Kidney (tissue), 14 donors: Measurements from ENCODE around the gene MARK4. TPM values are rescaled to one million over a fixed set of nuclear protein-coding genes. Genes with fewer than 3 reads are reported as not detected.
A peak's percentile ranks its signal among the peaks of the same experiment; 100 is the strongest.

Experiments used
- DNase-seq, 5 donors: peaks; one replicate each; pipeline ENCODE4 v3.0.0-alpha.2; 2013 to 2020
- FAIRE-seq: peaks from 2 replicates; lab custom pipeline; 2012; peaks lifted over from hg19 to GRCh38; lab: Jason Lieb, UNC
- H3K27ac ChIP-seq, 2 donors: one replicate each; pipeline ENCODE4 v1.7.0; 2013; ENCODE audit warnings: low read depth in 2 of 2, low read length in 2 of 2, inconsistent platforms in 1 of 2
- H3K27me3 ChIP-seq: one replicate; pipeline ENCODE4 v1.7.1; 2013; ENCODE audit warnings: low read length, inconsistent platforms; ENCODE audit not compliant: control insufficient read depth, insufficient read depth
- H3K36me3 ChIP-seq, 3 donors: one replicate each; pipeline versions ENCODE4 v1.7.0 to v1.7.1; 2013; ENCODE audit warnings: low read length in 3 of 3, control low read depth in 1 of 3, inconsistent platforms in 1 of 3; ENCODE audit not compliant: insufficient read depth in 3 of 3, control insufficient read depth in 2 of 3
- H3K4me1 ChIP-seq, 3 donors: one replicate each; pipeline versions ENCODE4 v1.7.0 to v1.7.1; 2013; ENCODE audit warnings: low read length in 3 of 3, inconsistent platforms in 1 of 3, low read depth in 1 of 3; ENCODE audit not compliant: control insufficient read depth in 2 of 3, insufficient read depth in 2 of 3
- H3K4me3 ChIP-seq, 3 donors: one replicate each; pipeline versions ENCODE4 v1.7.0 to v1.8.1; 2013; ENCODE audit warnings: low read length in 3 of 3, control low read depth in 1 of 3, inconsistent platforms in 1 of 3
- H3K9ac ChIP-seq, 3 donors: one replicate each; pipeline versions ENCODE4 v1.7.0 to v1.7.1; 2013; ENCODE audit warnings: low read length in 3 of 3, control low read depth in 1 of 3, inconsistent platforms in 1 of 3
- H3K9me3 ChIP-seq, 3 donors: one replicate each; pipeline versions ENCODE4 v1.7.0 to v1.7.1; 2013; ENCODE audit warnings: low read length in 3 of 3, control low read depth in 1 of 3, inconsistent platforms in 1 of 3; ENCODE audit not compliant: control insufficient read depth in 2 of 3, insufficient read depth in 1 of 3
- CTCF ChIP-seq: IDR thresholded peaks from 3 replicates; pipeline ENCODE4 v1.5.1; 2012; ENCODE audit warnings: mild to moderate bottlenecking, moderate library complexity, borderline replicate concordance; ENCODE audit not compliant: insufficient read depth; ENCODE audit errors: extremely low read depth
- intact Hi-C: fragments of 100-400 bp; cut with DNase I; formaldehyde crosslinking; loops from one replicate; pipeline ENCODE4 v1.11.1; 2022
- polyA plus RNA-seq: library from polyadenylated mRNA; stranded (reverse); fragments of 350-450 nt; fragmentation: Illumina TruSeq; extraction: RNeasy Lipid Tissue Mini Kit (QIAGEN cat#74804); gene quantifications from one replicate; pipeline ENCODE4 v1.2.3, GENCODE V29; 2014; ENCODE audit warnings: low read depth, low replicate concordance; ENCODE audit not compliant: insufficient read depth
- total RNA-seq: library from RNA; stranded (reverse); fragmentation: NEBNext Ultra II Directional; extraction: Animal tissue kit (Norgen Biotek cat#: 25700); gene quantifications from one replicate; pipeline ENCODE4 v1.2.1, GENCODE V29; 2021
- donor health status: control.
- donor health status: control.
- donor health status: control.
- donor health status: control.
- donor health status: control.
- donor health status: DM: yes; HTN: yes; CAD: no.
- donor health status: Normal renal cell carcinoma (clear cell type).

Gene MARK4
- total and polyA plus RNA-seq, 2 donors from 2014 or later, result 13.6 to 29.7 TPM

- H3K27me3 ChIP-seq, result peaks cover 7% of the 10 kb centered on the region
- DNase-seq, result no peak
- intact Hi-C loops, result no loop called here
- no peak for FAIRE-seq
- no peak overlapping the region for H3K27ac ChIP-seq
- H3K9ac ChIP-seq, result no peak overlapping the region
- H3K4me3 ChIP-seq, result no peak overlapping the region
- H3K9me3 ChIP-seq, result no peaks in the 10 kb centered on the region
- TF ChIP-seq CTCF, result no peak
- peaks cover 0 to 2% (median 0%) of the 10 kb centered on the region in 3 donors for H3K4me1 ChIP-seq
- H3K36me3 ChIP-seq, result peaks cover 0 to 3% (median 0%) of the 10 kb centered on the region in 3 donors
Observed at GRCh38 chr19:45231891-45232290, 19.2 kb upstream of the MARK4 start.

- H3K4me3 ChIP-seq, result no peak overlapping the region
- no peaks in the 10 kb centered on the region for H3K36me3 ChIP-seq
- H3K4me1 ChIP-seq, result peaks cover 0 to 2% (median 0%) of the 10 kb centered on the region in 3 donors
- H3K9me3 ChIP-seq, result no peaks in the 10 kb centered on the region
- no peak overlapping the region for H3K9ac ChIP-seq
- intact Hi-C loops, result no loop called here
- H3K27me3 ChIP-seq, result peaks cover 7% of the 10 kb centered on the region
- DNase-seq (peak in 4 of 5 donors; percentile 42 to 71 (median 58)), FAIRE-seq (no peak)
- TF ChIP-seq CTCF, result no peak
- H3K27ac ChIP-seq, result no peak overlapping the region
Observed at GRCh38 chr19:45234089-45234869, 16.8 kb upstream of the MARK4 start.

GRCh38 chr19:45235485-45235884 lies 15.6 kb upstream of the MARK4 start:
- FAIRE-seq, result no peak
- Histone ChIP-seq H3K4me3 (peak overlapping the region in 1 of 3 donors; percentile 12), H3K9me3 (no peaks in the 10 kb centered on the region), H3K9ac (no peak overlapping the region), H3K4me1 (peaks cover 0 to 2% (median 0%) of the 10 kb centered on the region in 3 donors), H3K27ac (no peak overlapping the region), H3K27me3 (peaks cover 7% of the 10 kb centered on the region), H3K36me3 (no peaks in the 10 kb centered on the region)
- peak in 2 of 5 donors; percentile 16 to 73 for DNase-seq
- no peak for TF ChIP-seq CTCF
- intact Hi-C loops, result no loop called here
